Karpas-422 (cell line): Measurements from ENCODE around the gene GBE1. TPM values are rescaled to one million over a fixed set of nuclear protein-coding genes. Genes with fewer than 3 reads are reported as not detected.
A peak's percentile ranks its signal among the peaks of the same experiment; 100 is the strongest.

Source experiments
- DNase-seq: peaks from one replicate; pipeline ENCODE4 v3.0.0-alpha.2; 2015
- H2AFZ ChIP-seq: fragments of 200-600 bp; sonication (generic); 2 replicates; pipeline ENCODE4 v1.6.1; 2014; ENCODE audit warnings: antibody characterized with exemption, low read length, mixed read lengths
- H3K27ac ChIP-seq: fragments of 200-600 bp; sonication (generic); 2 replicates; pipeline ENCODE4 v1.5.1; 2014; ENCODE audit warnings: mild to moderate bottlenecking, low read length, moderate library complexity
- H3K27me3 ChIP-seq: fragments of 200-600 bp; sonication (generic); 2 replicates; pipeline ENCODE4 v1.6.1; 2014; ENCODE audit warnings: low read length, mixed read lengths
- H3K36me3 ChIP-seq: fragments of 200-600 bp; sonication (generic); 2 replicates; pipeline ENCODE4 v1.6.1; 2014; ENCODE audit warnings: low read length, mixed read lengths; ENCODE audit not compliant: insufficient read depth
- H3K4me1 ChIP-seq: fragments of 200-600 bp; sonication (generic); 2 replicates; pipeline ENCODE4 v1.6.1; 2014; ENCODE audit warnings: mild to moderate bottlenecking, low read length, mixed read lengths
- H3K4me2 ChIP-seq: fragments of 200-600 bp; sonication (generic); 2 replicates; pipeline ENCODE4 v1.6.1; 2014; ENCODE audit warnings: low read length, low read depth, mild to moderate bottlenecking; ENCODE audit not compliant: poor library complexity, severe bottlenecking
- H3K4me3 ChIP-seq: fragments of 200-600 bp; sonication (generic); 2 replicates; pipeline ENCODE4 v1.5.1; 2014; ENCODE audit warnings: mild to moderate bottlenecking, antibody characterized with exemption, low read length, mixed read lengths
- H3K79me2 ChIP-seq: fragments of 200-600 bp; sonication (generic); 2 replicates; pipeline ENCODE4 v1.6.1; 2014; ENCODE audit warnings: mild to moderate bottlenecking, low read length, mixed read lengths
- H3K9ac ChIP-seq: fragments of 200-600 bp; sonication (generic); 2 replicates; pipeline ENCODE4 v1.6.0; 2014; ENCODE audit warnings: low read length
- H3K9me2 ChIP-seq: fragments of 200-600 bp; sonication (generic), shearing (Covaris generic); replicated peaks from 2 replicates; pipeline ENCODE4 v1.6.0; 2014; ENCODE audit warnings: mild to moderate bottlenecking, low read length, moderate library complexity; ENCODE audit not compliant: insufficient read depth
- H3K9me3 ChIP-seq: fragments of 300-700, 200-600 bp; sonication (generic); 2 replicates; pipeline ENCODE4 v1.6.1; 2014; ENCODE audit warnings: low read length, mixed read lengths
- H4K20me1 ChIP-seq: fragments of 200-600 bp; sonication (generic); 2 replicates; pipeline ENCODE4 v1.6.1; 2014; ENCODE audit warnings: mild to moderate bottlenecking, antibody characterized with exemption, low read length, low read depth; ENCODE audit not compliant: insufficient read depth
- small RNA-seq: library from RNA; depleted of rRNA; stranded (forward); fragments of <200 nt; gene quantifications from one replicate; pipeline ENCODE3, GENCODE V24; 2014
- total RNA-seq: library from RNA; depleted of rRNA; stranded (reverse); fragments of >200 nt; shearing (Covaris generic); gene quantifications from 2 replicates; pipeline ENCODE4 v1.2.3, GENCODE V29; 2014; ENCODE audit warnings: low replicate concordance

GBE1 gene
- total RNA-seq, 1 experiment from 2014 or later, result 134 TPM

DNA sequence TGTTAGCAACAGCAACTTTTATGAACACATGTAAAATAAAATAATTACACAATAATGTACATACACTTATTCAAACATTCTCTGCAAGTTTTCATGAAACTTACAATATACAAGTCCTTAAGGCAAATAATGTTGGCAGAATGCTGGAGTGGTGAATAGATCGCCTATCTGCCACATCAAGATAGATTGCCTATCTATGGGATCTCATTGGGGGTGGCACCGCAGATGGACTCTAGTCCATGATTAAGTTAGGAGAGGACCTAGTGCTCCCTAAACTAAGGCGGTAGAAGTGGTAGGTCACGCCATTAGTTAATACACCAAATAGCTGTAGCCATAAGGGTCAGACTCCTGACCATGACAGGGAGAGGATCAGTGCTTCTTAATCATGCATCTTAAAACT is 315.7 kb downstream of the GBE1 start:
- Histone ChIP-seq H3K36me3 (no peaks in the 10 kb centered on the region), H3K9me2 (no peaks in the 10 kb centered on the region), H3K27me3 (no peaks in the 10 kb centered on the region), H3K9ac (no peak overlapping the region), H2AFZ (no peak overlapping the region), H3K79me2 (no peaks in the 10 kb centered on the region), H3K4me2 (no peak overlapping the region), H3K9me3 (no peaks in the 10 kb centered on the region), H4K20me1 (no peaks in the 10 kb centered on the region), H3K4me3 (no peak overlapping the region), H3K27ac (no peak overlapping the region), H3K4me1 (no peaks in the 10 kb centered on the region)
- DNase-seq, result no peak

- no peak overlapping the region for H3K9ac ChIP-seq
- H4K20me1 ChIP-seq, result no peaks in the 10 kb centered on the region
- H3K9me2 ChIP-seq, result no peaks in the 10 kb centered on the region
- H3K36me3 ChIP-seq, result no peaks in the 10 kb centered on the region
- no peaks in the 10 kb centered on the region for H3K4me1 ChIP-seq
- H3K4me2 ChIP-seq, result no peak overlapping the region
- DNase-seq, result no peak
- no peaks in the 10 kb centered on the region for H3K79me2 ChIP-seq
- H3K9me3 ChIP-seq, result no peaks in the 10 kb centered on the region
- no peak overlapping the region for H3K4me3 ChIP-seq
- no peak overlapping the region for H3K27ac ChIP-seq
- no peak overlapping the region for H2AFZ ChIP-seq
- no peaks in the 10 kb centered on the region for H3K27me3 ChIP-seq
Observed at GRCh38 chr3:81444817-81445460, 316.5 kb downstream of the GBE1 start.

DNA sequence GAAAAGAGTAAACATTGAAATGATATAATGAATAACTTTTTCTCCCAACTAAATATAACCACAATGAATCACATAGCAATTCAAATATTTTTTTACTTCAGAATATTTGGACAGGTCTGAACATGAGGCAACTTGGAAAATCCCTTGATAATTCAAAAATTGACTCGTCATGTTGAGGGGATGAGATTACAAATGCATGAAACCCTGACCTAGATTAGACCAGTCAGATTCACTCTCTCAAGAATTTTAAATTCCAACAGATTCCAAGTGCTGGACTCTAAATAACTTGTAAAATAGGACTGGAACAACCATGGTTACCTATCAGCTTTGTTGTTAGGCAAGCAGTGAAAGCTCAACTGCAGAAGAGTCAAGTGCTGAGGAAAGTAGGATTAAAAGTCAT is 317.5 kb downstream of the GBE1 start:
- Histone ChIP-seq H3K27ac (no peak overlapping the region), H3K4me3 (no peak overlapping the region), H3K9ac (no peak overlapping the region), H4K20me1 (no peaks in the 10 kb centered on the region), H3K9me2 (no peaks in the 10 kb centered on the region), H3K79me2 (no peaks in the 10 kb centered on the region), H3K4me1 (no peaks in the 10 kb centered on the region), H3K36me3 (no peaks in the 10 kb centered on the region), H3K27me3 (no peaks in the 10 kb centered on the region), H3K4me2 (no peak overlapping the region), H3K9me3 (no peaks in the 10 kb centered on the region), H2AFZ (no peak overlapping the region)
- DNase-seq, result no peak

DNA sequence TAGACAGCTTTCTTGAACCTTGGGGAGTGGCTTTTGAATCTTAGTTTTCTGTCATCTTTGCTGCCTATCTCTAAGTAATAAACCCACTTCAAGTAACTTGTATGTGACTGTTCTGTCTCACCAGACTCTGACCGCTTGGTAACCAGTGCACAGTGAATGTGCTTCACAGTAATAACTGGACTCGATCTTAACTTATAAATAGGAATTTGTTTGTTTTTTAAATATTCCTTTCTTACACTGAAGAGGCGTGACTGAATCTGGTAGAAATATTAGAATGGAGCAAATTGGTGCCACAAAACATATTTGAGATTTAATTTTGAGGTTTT is 318.0 kb downstream of the GBE1 start:
- Histone ChIP-seq H3K4me2 (no peak overlapping the region), H3K4me1 (no peaks in the 10 kb centered on the region), H3K79me2 (no peaks in the 10 kb centered on the region), H3K36me3 (no peaks in the 10 kb centered on the region), H2AFZ (no peak overlapping the region), H3K9me3 (no peaks in the 10 kb centered on the region), H3K9me2 (no peaks in the 10 kb centered on the region), H3K4me3 (no peak overlapping the region), H3K27ac (no peak overlapping the region), H3K27me3 (no peaks in the 10 kb centered on the region), H3K9ac (no peak overlapping the region), H4K20me1 (no peaks in the 10 kb centered on the region)
- DNase-seq, result no peak

- Histone ChIP-seq H3K9me2 (no peaks in the 10 kb centered on the region), H3K4me1 (no peaks in the 10 kb centered on the region), H3K4me3 (no peak overlapping the region), H3K27me3 (no peaks in the 10 kb centered on the region), H3K27ac (no peak overlapping the region), H3K9me3 (no peaks in the 10 kb centered on the region), H3K79me2 (no peaks in the 10 kb centered on the region), H2AFZ (no peak overlapping the region), H3K36me3 (no peaks in the 10 kb centered on the region), H4K20me1 (no peaks in the 10 kb centered on the region), H3K4me2 (no peak overlapping the region), H3K9ac (no peak overlapping the region)
- no peak for DNase-seq
Observed at GRCh38 chr3:81442758-81443456, 318.5 kb downstream of the GBE1 start.

DNA sequence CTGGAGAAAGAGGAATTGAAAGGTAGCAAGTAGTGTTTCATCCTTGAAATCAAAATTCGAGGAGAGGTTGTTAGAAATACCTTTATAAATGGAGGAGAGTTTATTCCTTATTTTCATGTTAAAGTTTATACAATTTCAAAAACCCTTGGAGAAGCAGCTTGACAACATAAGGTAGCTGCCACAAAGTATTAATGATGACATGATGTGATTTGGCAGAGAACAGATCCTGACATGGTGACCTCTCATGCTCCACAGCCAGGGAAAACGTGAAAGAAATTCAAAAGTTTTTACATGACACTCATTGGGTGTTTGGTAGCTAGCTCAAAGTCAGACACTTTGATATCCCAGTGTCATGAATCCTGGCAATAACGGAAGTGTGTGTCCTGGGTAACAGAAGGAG is 320.8 kb downstream of the GBE1 start:
- H4K20me1 ChIP-seq, result no peaks in the 10 kb centered on the region
- H3K4me2 ChIP-seq, result no peak overlapping the region
- no peaks in the 10 kb centered on the region for H3K9me3 ChIP-seq
- H3K27ac ChIP-seq, result no peak overlapping the region
- H3K27me3 ChIP-seq, result no peaks in the 10 kb centered on the region
- no peaks in the 10 kb centered on the region for H3K79me2 ChIP-seq
- no peak overlapping the region for H3K4me3 ChIP-seq
- no peak for DNase-seq
- H3K36me3 ChIP-seq, result no peaks in the 10 kb centered on the region
- H3K9me2 ChIP-seq, result no peaks in the 10 kb centered on the region
- H2AFZ ChIP-seq, result no peak overlapping the region
- H3K4me1 ChIP-seq, result no peaks in the 10 kb centered on the region
- H3K9ac ChIP-seq, result no peak overlapping the region

Small RNA genes lying within 50 kb of the gene (small RNA-seq; reads per million reads assigned to genes)
- not detected for gene AC017015.1
- gene RNU2-28P, result 2.0 reads per million, percentile 53 among the genes with 10 or more reads in this experiment
